Ectodermal cell (in vitro differentiated cells): ENCODE measurements around the gene SORT1.

Experiments used
- H3K27ac ChIP-seq: 2 replicates; pipeline ENCODE4 v1.7.0; 2013; ENCODE audit warnings: mild to moderate bottlenecking, low read depth, low read length; ENCODE audit not compliant: insufficient read depth, poor library complexity, severe bottlenecking
- H3K27me3 ChIP-seq: 2 replicates; pipeline ENCODE4 v1.7.0; 2013; ENCODE audit warnings: mild to moderate bottlenecking, low read length; ENCODE audit not compliant: insufficient read depth, control insufficient read depth, poor library complexity, severe bottlenecking
- H3K36me3 ChIP-seq: one replicate; pipeline ENCODE4 v1.7.0; 2013; ENCODE audit warnings: low read length; ENCODE audit not compliant: control insufficient read depth, insufficient read depth
- H3K4me1 ChIP-seq: one replicate; pipeline ENCODE4 v1.7.0; 2013; ENCODE audit warnings: low read length; ENCODE audit not compliant: control insufficient read depth, insufficient read depth
- H3K4me3 ChIP-seq: 2 replicates; pipeline ENCODE4 v1.7.0; 2013; ENCODE audit warnings: low read depth, low read length, control low read depth; ENCODE audit not compliant: insufficient read depth
- H3K9me3 ChIP-seq: 2 replicates; pipeline ENCODE4 v1.7.0; 2013; ENCODE audit warnings: mild to moderate bottlenecking, low read length, moderate library complexity; ENCODE audit not compliant: control insufficient read depth
- WGBS, 2 experiments: methylation state at CpG; one replicate each; pipeline ENCODE4 v1.1.7; 2013; ENCODE audit warnings: missing lambda C conversion rate in 2 of 2; 5-methylcytosine and 5-hydroxymethylcytosine counted together

SORT1 gene

GRCh38 chr1:109367626-109368025 lies 30.1 kb downstream of the SORT1 start:
- no peak overlapping the region for H3K27ac ChIP-seq
- no peak overlapping the region for H3K4me3 ChIP-seq
- no peaks in the 10 kb centered on the region for H3K9me3 ChIP-seq
- no peaks in the 10 kb centered on the region for H3K4me1 ChIP-seq
- H3K36me3 ChIP-seq = peaks cover 4% of the 10 kb centered on the region
- no peaks in the 10 kb centered on the region for H3K27me3 ChIP-seq
- WGBS, 2 experiments = 86 to 99% methylated on average over 2 of the region's 3 CpGs

GRCh38 chr1:109365642-109366204 lies 32.0 kb downstream of the SORT1 start:
- H3K9me3 ChIP-seq = no peaks in the 10 kb centered on the region
- 95% methylated on average over 2 of the region's 2 CpGs for whole genome bisulfite sequencing, 2 experiments
- H3K4me3 ChIP-seq = no peak overlapping the region
- peaks cover 4% of the 10 kb centered on the region for H3K36me3 ChIP-seq
- no peaks in the 10 kb centered on the region for H3K27me3 ChIP-seq
- no peak overlapping the region for H3K27ac ChIP-seq
- no peaks in the 10 kb centered on the region for H3K4me1 ChIP-seq

GRCh38 chr1:109361649-109362048 lies 36.1 kb downstream of the SORT1 start:
- Histone ChIP-seq H3K27ac (no peak overlapping the region), H3K9me3 (no peaks in the 10 kb centered on the region), H3K4me3 (no peak overlapping the region), H3K4me1 (no peaks in the 10 kb centered on the region), H3K27me3 (no peaks in the 10 kb centered on the region), H3K36me3 (no peaks in the 10 kb centered on the region)
- 86 to 93% methylated on average over 1 of the region's 1 CpG for WGBS, 2 experiments

GRCh38 chr1:109361069-109361468 lies 36.6 kb downstream of the SORT1 start:
- H3K4me3 ChIP-seq = no peak overlapping the region
- no peaks in the 10 kb centered on the region for H3K36me3 ChIP-seq
- H3K27ac ChIP-seq = no peak overlapping the region
- no peaks in the 10 kb centered on the region for H3K27me3 ChIP-seq
- 98 to 100% methylated on average over 2 of the region's 2 CpGs for WGBS, 2 experiments
- H3K4me1 ChIP-seq = no peaks in the 10 kb centered on the region
- H3K9me3 ChIP-seq = no peaks in the 10 kb centered on the region

GRCh38 chr1:109357616-109358015 lies 40.1 kb downstream of the SORT1 start:
- Histone ChIP-seq H3K27ac (no peak overlapping the region), H3K9me3 (no peaks in the 10 kb centered on the region), H3K27me3 (no peaks in the 10 kb centered on the region), H3K4me1 (no peaks in the 10 kb centered on the region), H3K36me3 (no peaks in the 10 kb centered on the region), H3K4me3 (no peak overlapping the region)
- WGBS, 2 experiments = 88 to 94% methylated on average over 1 of the region's 1 CpG

GRCh38 chr1:109356915-109357314 lies 40.8 kb downstream of the SORT1 start:
- no peak overlapping the region for H3K4me3 ChIP-seq
- H3K27ac ChIP-seq = no peak overlapping the region
- no peaks in the 10 kb centered on the region for H3K36me3 ChIP-seq
- no peaks in the 10 kb centered on the region for H3K27me3 ChIP-seq
- no peaks in the 10 kb centered on the region for H3K9me3 ChIP-seq
- no peaks in the 10 kb centered on the region for H3K4me1 ChIP-seq
- WGBS, 2 experiments = 100% methylated on average over 1 of the region's 1 CpG

GRCh38 chr1:109356505-109356904 lies 41.2 kb downstream of the SORT1 start:
- no peaks in the 10 kb centered on the region for H3K27me3 ChIP-seq
- no peak overlapping the region for H3K4me3 ChIP-seq
- no peaks in the 10 kb centered on the region for H3K36me3 ChIP-seq
- H3K9me3 ChIP-seq = no peaks in the 10 kb centered on the region
- WGBS, 2 experiments = 83 to 100% methylated on average over 1 of the region's 1 CpG
- H3K4me1 ChIP-seq = no peaks in the 10 kb centered on the region
- no peak overlapping the region for H3K27ac ChIP-seq

- Histone ChIP-seq H3K27ac (no peak overlapping the region), H3K4me1 (no peaks in the 10 kb centered on the region), H3K36me3 (no peaks in the 10 kb centered on the region), H3K4me3 (no peak overlapping the region), H3K27me3 (no peaks in the 10 kb centered on the region), H3K9me3 (no peaks in the 10 kb centered on the region)
- WGBS, 2 experiments = 93 to 97% methylated on average over 3 of the region's 3 CpGs
These were observed 42.8 kb downstream of the SORT1 start for GRCh38 chr1:109354929-109355328.

- Histone ChIP-seq H3K27ac (no peak overlapping the region), H3K36me3 (peaks cover 4% of the 10 kb centered on the region), H3K9me3 (no peaks in the 10 kb centered on the region), H3K27me3 (no peaks in the 10 kb centered on the region), H3K4me3 (no peak overlapping the region), H3K4me1 (no peaks in the 10 kb centered on the region)
- 94 to 95% methylated on average over 5 of the region's 5 CpGs for WGBS, 2 experiments
These were observed 46.3 kb downstream of the SORT1 start for GRCh38 chr1:109351457-109351856.

GRCh38 chr1:109350655-109351054 lies 47.1 kb downstream of the SORT1 start:
- Histone ChIP-seq H3K27me3 (no peaks in the 10 kb centered on the region), H3K4me3 (no peak overlapping the region), H3K36me3 (peaks cover 4% of the 10 kb centered on the region), H3K27ac (no peak overlapping the region), H3K9me3 (no peaks in the 10 kb centered on the region), H3K4me1 (no peaks in the 10 kb centered on the region)
- 97 to 100% methylated on average over 1 of the region's 1 CpG for WGBS, 2 experiments

- Histone ChIP-seq H3K27me3 (no peaks in the 10 kb centered on the region), H3K4me3 (no peak overlapping the region), H3K9me3 (no peaks in the 10 kb centered on the region), H3K27ac (no peak overlapping the region), H3K36me3 (peaks cover 4% of the 10 kb centered on the region), H3K4me1 (no peaks in the 10 kb centered on the region)
- whole genome bisulfite sequencing, 2 experiments = 69 to 79% methylated on average over 4 of the region's 4 CpGs
These were observed 47.5 kb downstream of the SORT1 start for GRCh38 chr1:109350182-109350581.
